ENCODE results near the gene SLIT3. TPM values are rescaled to one million over a fixed set of nuclear protein-coding genes. Genes with fewer than 3 reads are reported as not detected.

The SLIT3 gene
- total and polyA plus RNA-seq, 2 experiments from 2014 or later = 0.59 to 0.71 TPM

GRCh38 chr5:169126481-169127021 lies 174.4 kb downstream of the SLIT3 start (continued):
- TF ChIP-seq, protein P1, sequence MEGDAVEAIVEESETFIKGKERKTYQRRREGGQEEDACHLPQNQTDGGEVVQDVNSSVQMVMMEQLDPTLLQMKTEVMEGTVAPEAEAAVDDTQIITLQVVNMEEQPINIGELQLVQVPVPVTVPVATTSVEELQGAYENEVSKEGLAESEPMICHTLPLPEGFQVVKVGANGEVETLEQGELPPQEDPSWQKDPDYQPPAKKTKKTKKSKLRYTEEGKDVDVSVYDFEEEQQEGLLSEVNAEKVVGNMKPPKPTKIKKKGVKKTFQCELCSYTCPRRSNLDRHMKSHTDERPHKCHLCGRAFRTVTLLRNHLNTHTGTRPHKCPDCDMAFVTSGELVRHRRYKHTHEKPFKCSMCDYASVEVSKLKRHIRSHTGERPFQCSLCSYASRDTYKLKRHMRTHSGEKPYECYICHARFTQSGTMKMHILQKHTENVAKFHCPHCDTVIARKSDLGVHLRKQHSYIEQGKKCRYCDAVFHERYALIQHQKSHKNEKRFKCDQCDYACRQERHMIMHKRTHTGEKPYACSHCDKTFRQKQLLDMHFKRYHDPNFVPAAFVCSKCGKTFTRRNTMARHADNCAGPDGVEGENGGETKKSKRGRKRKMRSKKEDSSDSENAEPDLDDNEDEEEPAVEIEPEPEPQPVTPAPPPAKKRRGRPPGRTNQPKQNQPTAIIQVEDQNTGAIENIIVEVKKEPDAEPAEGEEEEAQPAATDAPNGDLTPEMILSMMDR (conservative IDR thresholded peaks at IDR 0.05; ENCODE audit: low read depth in 2 of 2) = no peak

- no peaks in the 10 kb centered on the region for H3K79me2 ChIP-seq (replicated peaks; ENCODE audit: insufficient read depth)
- H3K36me3 ChIP-seq (ENCODE audit: insufficient read depth) = no peaks in the 10 kb centered on the region
- no peak overlapping the region for H3K4me3 ChIP-seq
- Mint-ChIP-seq H3K4me3 (no peak overlapping the region), H3K27ac (no peak overlapping the region), H3K4me1 (peaks cover 27% of the 10 kb centered on the region), H3K9me3 (no peaks in the 10 kb centered on the region; the same call in 2 of the 3 replicates), H3K36me3 (ENCODE audit: low read depth) (no peaks in the 10 kb centered on the region), H3K27me3 (ENCODE audit: insufficient read depth, low read depth, poor library complexity) (no peaks in the 10 kb centered on the region)
- H3K27ac ChIP-seq (ENCODE audit: low read depth) = no peak overlapping the region
- H3K4me1 ChIP-seq (ENCODE audit: insufficient read depth) = peaks cover 21% of the 10 kb centered on the region
- H3K9me2 ChIP-seq (ENCODE audit: insufficient read depth) = peaks cover 14% of the 10 kb centered on the region
- no peak overlapping the region for H3K4me2 ChIP-seq
- H3K27me3 ChIP-seq (ENCODE audit: insufficient read depth) = no peaks in the 10 kb centered on the region
- DNase-seq (ENCODE audit: low spot score) = peak; percentile 55
- no peaks in the 10 kb centered on the region for H4K20me1 ChIP-seq (replicated peaks; ENCODE audit: insufficient read depth)
- ATAC-seq = peak; percentile 41; the same call in 2 of the 3 replicates
- H2AFZ ChIP-seq = no peak overlapping the region
- no peaks in the 10 kb centered on the region for H3F3A ChIP-seq (replicated peaks; ENCODE audit: low read depth)
- TF ChIP-seq, protein P2, sequence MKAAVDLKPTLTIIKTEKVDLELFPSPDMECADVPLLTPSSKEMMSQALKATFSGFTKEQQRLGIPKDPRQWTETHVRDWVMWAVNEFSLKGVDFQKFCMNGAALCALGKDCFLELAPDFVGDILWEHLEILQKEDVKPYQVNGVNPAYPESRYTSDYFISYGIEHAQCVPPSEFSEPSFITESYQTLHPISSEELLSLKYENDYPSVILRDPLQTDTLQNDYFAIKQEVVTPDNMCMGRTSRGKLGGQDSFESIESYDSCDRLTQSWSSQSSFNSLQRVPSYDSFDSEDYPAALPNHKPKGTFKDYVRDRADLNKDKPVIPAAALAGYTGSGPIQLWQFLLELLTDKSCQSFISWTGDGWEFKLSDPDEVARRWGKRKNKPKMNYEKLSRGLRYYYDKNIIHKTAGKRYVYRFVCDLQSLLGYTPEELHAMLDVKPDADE (IDR thresholded peaks at IDR 0.05) = no peak
- TF ChIP-seq, protein P3, sequence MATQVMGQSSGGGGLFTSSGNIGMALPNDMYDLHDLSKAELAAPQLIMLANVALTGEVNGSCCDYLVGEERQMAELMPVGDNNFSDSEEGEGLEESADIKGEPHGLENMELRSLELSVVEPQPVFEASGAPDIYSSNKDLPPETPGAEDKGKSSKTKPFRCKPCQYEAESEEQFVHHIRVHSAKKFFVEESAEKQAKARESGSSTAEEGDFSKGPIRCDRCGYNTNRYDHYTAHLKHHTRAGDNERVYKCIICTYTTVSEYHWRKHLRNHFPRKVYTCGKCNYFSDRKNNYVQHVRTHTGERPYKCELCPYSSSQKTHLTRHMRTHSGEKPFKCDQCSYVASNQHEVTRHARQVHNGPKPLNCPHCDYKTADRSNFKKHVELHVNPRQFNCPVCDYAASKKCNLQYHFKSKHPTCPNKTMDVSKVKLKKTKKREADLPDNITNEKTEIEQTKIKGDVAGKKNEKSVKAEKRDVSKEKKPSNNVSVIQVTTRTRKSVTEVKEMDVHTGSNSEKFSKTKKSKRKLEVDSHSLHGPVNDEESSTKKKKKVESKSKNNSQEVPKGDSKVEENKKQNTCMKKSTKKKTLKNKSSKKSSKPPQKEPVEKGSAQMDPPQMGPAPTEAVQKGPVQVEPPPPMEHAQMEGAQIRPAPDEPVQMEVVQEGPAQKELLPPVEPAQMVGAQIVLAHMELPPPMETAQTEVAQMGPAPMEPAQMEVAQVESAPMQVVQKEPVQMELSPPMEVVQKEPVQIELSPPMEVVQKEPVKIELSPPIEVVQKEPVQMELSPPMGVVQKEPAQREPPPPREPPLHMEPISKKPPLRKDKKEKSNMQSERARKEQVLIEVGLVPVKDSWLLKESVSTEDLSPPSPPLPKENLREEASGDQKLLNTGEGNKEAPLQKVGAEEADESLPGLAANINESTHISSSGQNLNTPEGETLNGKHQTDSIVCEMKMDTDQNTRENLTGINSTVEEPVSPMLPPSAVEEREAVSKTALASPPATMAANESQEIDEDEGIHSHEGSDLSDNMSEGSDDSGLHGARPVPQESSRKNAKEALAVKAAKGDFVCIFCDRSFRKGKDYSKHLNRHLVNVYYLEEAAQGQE (IDR thresholded peaks at IDR 0.05; ENCODE audit: unreplicated experiment) = no peak
- no peak for TF ChIP-seq EZH2phosphoT487 (IDR thresholded peaks at IDR 0.05; ENCODE audit: unreplicated experiment)
- TF ChIP-seq, protein P1 (conservative IDR thresholded peaks at IDR 0.05; ENCODE audit: low read depth in 2 of 2) = no peak
- no peak for TF ChIP-seq NANOG (IDR thresholded peaks at IDR 0.05; ENCODE audit: borderline replicate concordance)
- no peak for TF ChIP-seq JUNB (IDR thresholded peaks at IDR 0.05; ENCODE audit: unreplicated experiment)
- TF ChIP-seq ZNF114 (CRISPR knock-in tag; IDR thresholded peaks at IDR 0.05) = no peak
- TF ChIP-seq STAT1 (IDR thresholded peaks at IDR 0.05; ENCODE audit: unreplicated experiment) = no peak
- TF ChIP-seq ZNF331 (CRISPR knock-in tag; IDR thresholded peaks at IDR 0.05; ENCODE audit: low read depth) = no peak
- no peak for TF ChIP-seq CREB1 (CRISPR knock-in tag; IDR thresholded peaks at IDR 0.05; ENCODE audit: low read depth)
- no peak for TF ChIP-seq POLR2AphosphoS5 (IDR thresholded peaks at IDR 0.05; ENCODE audit: low read depth)
- TF ChIP-seq EZH2 (IDR thresholded peaks at IDR 0.05; ENCODE audit: low read depth, unreplicated experiment) = no peak
These were observed 175.4 kb downstream of the SLIT3 start for GRCh38 chr5:169125571-169125970.

All from GM23338 (cell line).